ENCODE measurements around the gene KRT9. TPM values are rescaled to one million over a fixed set of nuclear protein-coding genes. Genes with fewer than 3 reads are reported as not detected.

Gene KRT9
- total and polyA plus RNA-seq, 2 donors (not counting 1 experiment from before 2014, with no cell fraction given): not detected

DNA sequence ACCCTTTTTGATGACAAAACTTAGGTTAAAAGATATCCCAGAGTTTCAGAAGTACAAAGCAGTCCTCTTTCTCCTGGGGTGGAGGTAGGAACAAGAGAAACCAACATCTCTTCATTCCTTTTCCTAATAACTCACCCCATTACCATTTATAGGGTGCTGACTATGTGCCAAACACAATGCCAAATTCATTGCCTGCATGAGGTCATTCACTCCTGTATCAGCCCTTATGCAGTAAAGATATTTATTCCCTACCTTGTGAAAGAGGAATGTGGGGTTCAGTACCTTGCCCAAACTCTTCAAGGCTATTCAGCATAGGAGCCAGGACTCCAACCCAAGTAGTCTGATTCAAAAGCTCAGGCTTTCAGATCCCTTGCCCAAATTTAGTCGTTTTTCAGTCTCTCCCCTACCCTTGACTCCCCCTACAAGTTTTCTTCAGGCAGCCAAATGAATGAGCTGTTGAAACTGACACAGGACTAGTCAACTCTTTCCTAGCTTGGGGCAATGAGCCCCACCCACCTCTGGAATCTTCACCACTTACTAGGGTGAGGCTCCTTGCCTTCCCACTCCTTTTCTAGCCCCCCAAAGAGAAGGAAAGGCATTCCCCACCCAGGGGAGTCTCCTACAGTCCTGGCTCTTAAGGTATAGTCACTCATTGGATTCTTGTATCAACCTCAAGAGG, 9.0 kb upstream of the KRT9 start:
- Histone ChIP-seq H3K79me2 (ENCODE audit: control insufficient read depth, insufficient read depth, low read length) (no peaks in the 10 kb centered on the region), H3K9ac (ENCODE audit: insufficient read depth, low read length) (no peak overlapping the region), H3K36me3 (ENCODE audit: control insufficient read depth, insufficient read depth, low read length) (no peaks in the 10 kb centered on the region), H4K20me1 (ENCODE audit: control insufficient read depth, extremely low read depth, insufficient read depth, low read length) (no peaks in the 10 kb centered on the region), H2AFZ (ENCODE audit: low read length) (no peak overlapping the region), H3K27ac (ENCODE audit: insufficient read depth, low read length) (no peak overlapping the region), H3K4me2 (ENCODE audit: extremely low read depth, insufficient read depth, low read length) (no peak overlapping the region), H3K4me1 (ENCODE audit: control insufficient read depth, extremely low read depth, insufficient read depth, low read length) (no peaks in the 10 kb centered on the region), H3K4me3 (replicated peaks in 1 of 4; ENCODE audit: control extremely low read depth in 1 of 4, insufficient read depth in 1 of 4, low read depth in 3 of 4, low read length in 4 of 4) (no peak overlapping the region), H3K27me3 (ENCODE audit: control insufficient read depth, insufficient read depth, low read length) (no peaks in the 10 kb centered on the region), H3K9me3 (ENCODE audit: control insufficient read depth, insufficient read depth, low read depth, low read length) (no peaks in the 10 kb centered on the region)
- DNase-seq (ENCODE audit: low read depth in 2 of 2): no peak
- TF ChIP-seq EZH2 (IDR thresholded peaks at IDR 0.05; ENCODE audit: low read length, missing control alignments): no peak
- TF ChIP-seq, protein P1, sequence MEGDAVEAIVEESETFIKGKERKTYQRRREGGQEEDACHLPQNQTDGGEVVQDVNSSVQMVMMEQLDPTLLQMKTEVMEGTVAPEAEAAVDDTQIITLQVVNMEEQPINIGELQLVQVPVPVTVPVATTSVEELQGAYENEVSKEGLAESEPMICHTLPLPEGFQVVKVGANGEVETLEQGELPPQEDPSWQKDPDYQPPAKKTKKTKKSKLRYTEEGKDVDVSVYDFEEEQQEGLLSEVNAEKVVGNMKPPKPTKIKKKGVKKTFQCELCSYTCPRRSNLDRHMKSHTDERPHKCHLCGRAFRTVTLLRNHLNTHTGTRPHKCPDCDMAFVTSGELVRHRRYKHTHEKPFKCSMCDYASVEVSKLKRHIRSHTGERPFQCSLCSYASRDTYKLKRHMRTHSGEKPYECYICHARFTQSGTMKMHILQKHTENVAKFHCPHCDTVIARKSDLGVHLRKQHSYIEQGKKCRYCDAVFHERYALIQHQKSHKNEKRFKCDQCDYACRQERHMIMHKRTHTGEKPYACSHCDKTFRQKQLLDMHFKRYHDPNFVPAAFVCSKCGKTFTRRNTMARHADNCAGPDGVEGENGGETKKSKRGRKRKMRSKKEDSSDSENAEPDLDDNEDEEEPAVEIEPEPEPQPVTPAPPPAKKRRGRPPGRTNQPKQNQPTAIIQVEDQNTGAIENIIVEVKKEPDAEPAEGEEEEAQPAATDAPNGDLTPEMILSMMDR (conservative IDR thresholded peaks at IDR 0.05 in 1 of 2, IDR thresholded peaks at IDR 0.05 in 1 of 2; ENCODE audit: low read depth in 1 of 2, low read length in 2 of 2): no peak

DNA sequence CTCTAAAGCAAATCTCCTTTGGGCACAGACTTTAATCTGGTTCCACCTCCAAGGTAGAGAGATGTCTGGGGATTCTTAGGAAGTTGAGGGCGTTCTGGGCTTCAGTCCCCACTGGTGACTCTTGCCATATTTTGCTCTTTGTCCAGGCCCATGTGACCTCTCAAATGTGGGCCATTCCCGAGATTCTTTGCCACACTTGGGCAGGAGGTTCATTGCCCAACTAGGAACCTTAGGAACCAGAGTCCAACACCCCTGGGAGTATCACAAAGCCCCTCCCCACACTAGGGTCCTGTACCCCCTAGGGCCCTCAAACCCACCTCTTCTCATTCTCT, 8.4 kb upstream of the KRT9 start:
- Histone ChIP-seq H3K27ac (ENCODE audit: insufficient read depth, low read length) (no peak overlapping the region), H2AFZ (ENCODE audit: low read length) (no peak overlapping the region), H3K9ac (ENCODE audit: insufficient read depth, low read length) (no peak overlapping the region), H3K4me1 (ENCODE audit: control insufficient read depth, extremely low read depth, insufficient read depth, low read length) (no peaks in the 10 kb centered on the region), H3K36me3 (ENCODE audit: control insufficient read depth, insufficient read depth, low read length) (no peaks in the 10 kb centered on the region), H3K27me3 (ENCODE audit: control insufficient read depth, insufficient read depth, low read length) (no peaks in the 10 kb centered on the region), H3K79me2 (ENCODE audit: control insufficient read depth, insufficient read depth, low read length) (no peaks in the 10 kb centered on the region), H4K20me1 (ENCODE audit: control insufficient read depth, extremely low read depth, insufficient read depth, low read length) (no peaks in the 10 kb centered on the region), H3K4me2 (ENCODE audit: extremely low read depth, insufficient read depth, low read length) (no peak overlapping the region), H3K9me3 (ENCODE audit: control insufficient read depth, insufficient read depth, low read depth, low read length) (no peaks in the 10 kb centered on the region), H3K4me3 (replicated peaks in 1 of 4; ENCODE audit: control extremely low read depth in 1 of 4, insufficient read depth in 1 of 4, low read depth in 3 of 4, low read length in 4 of 4) (no peak overlapping the region)
- TF ChIP-seq, protein P1 (conservative IDR thresholded peaks at IDR 0.05 in 1 of 2, IDR thresholded peaks at IDR 0.05 in 1 of 2; ENCODE audit: low read depth in 1 of 2, low read length in 2 of 2): no peak
- no peak for TF ChIP-seq EZH2 (IDR thresholded peaks at IDR 0.05; ENCODE audit: low read length, missing control alignments)
- no peak for DNase-seq (ENCODE audit: low read depth in 2 of 2)

DNA sequence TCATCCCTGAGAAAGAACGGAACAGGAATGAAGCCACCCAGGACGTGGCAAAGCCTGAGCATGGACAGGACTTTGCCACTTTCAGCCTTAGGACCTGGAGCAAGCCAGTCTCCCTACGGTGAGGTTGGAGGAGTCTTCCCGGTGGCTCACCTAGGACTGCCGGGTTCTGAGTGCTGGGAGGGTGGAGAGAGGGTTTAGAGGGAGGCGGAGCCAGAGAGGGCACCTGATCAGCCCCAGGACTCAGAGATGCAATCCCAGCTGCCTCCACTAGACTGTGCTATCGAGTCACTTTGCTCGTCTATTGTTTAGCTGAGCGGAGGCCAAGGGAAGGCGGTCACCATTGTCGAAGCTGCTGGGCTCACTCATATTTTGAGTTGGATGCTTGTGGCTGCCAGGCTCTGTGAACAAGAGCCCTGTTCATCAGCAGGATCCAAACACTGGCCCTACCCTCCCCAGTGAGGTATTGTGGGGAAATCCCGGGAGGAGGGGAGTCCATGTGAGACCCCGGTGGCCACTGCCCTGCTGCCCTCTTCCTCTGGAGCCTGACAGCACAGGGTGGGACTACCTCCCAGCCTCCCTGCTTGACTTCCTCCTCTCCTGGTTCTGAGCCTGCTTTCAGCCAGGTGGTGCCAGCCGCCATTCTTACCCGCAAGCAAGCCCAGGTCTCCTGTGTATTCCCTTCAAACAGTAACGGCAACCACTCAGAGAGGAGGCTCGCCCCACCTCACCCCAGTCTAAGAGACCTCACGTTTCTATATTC, 7.8 kb upstream of the KRT9 start:
- H3K9me3 ChIP-seq (ENCODE audit: control insufficient read depth, insufficient read depth, low read depth, low read length): no peaks in the 10 kb centered on the region
- no peak overlapping the region for H3K4me3 ChIP-seq (replicated peaks in 1 of 4; ENCODE audit: control extremely low read depth in 1 of 4, insufficient read depth in 1 of 4, low read depth in 3 of 4, low read length in 4 of 4)
- H4K20me1 ChIP-seq (ENCODE audit: control insufficient read depth, extremely low read depth, insufficient read depth, low read length): no peaks in the 10 kb centered on the region
- no peak overlapping the region for H2AFZ ChIP-seq (ENCODE audit: low read length)
- DNase-seq (ENCODE audit: low read depth in 2 of 2): peak; percentile 55 to 61
- no peaks in the 10 kb centered on the region for H3K79me2 ChIP-seq (ENCODE audit: control insufficient read depth, insufficient read depth, low read length)
- no peak overlapping the region for H3K9ac ChIP-seq (ENCODE audit: insufficient read depth, low read length)
- no peak overlapping the region for H3K27ac ChIP-seq (ENCODE audit: insufficient read depth, low read length)
- no peaks in the 10 kb centered on the region for H3K27me3 ChIP-seq (ENCODE audit: control insufficient read depth, insufficient read depth, low read length)
- H3K4me1 ChIP-seq (ENCODE audit: control insufficient read depth, extremely low read depth, insufficient read depth, low read length): no peaks in the 10 kb centered on the region
- H3K36me3 ChIP-seq (ENCODE audit: control insufficient read depth, insufficient read depth, low read length): no peaks in the 10 kb centered on the region
- no peak for TF ChIP-seq EZH2 (IDR thresholded peaks at IDR 0.05; ENCODE audit: low read length, missing control alignments)
- TF ChIP-seq, protein P1 (conservative IDR thresholded peaks at IDR 0.05 in 1 of 2, IDR thresholded peaks at IDR 0.05 in 1 of 2; ENCODE audit: low read depth in 1 of 2, low read length in 2 of 2): peak; percentile 57 to 91
- H3K4me2 ChIP-seq (ENCODE audit: extremely low read depth, insufficient read depth, low read length): no peak overlapping the region
